Fibroblast of the aortic adventitia (primary cell): ENCODE measurements around the gene RIPK3. TPM values are rescaled to one million over a fixed set of nuclear protein-coding genes. Genes with fewer than 3 reads are reported as not detected.
"Not testable (repeated sequence)": the region's sequence is repeated elsewhere in the genome, so short reads cannot be mapped to it uniquely, and the experiment has no call there.

Source experiments
- DNase-seq: peaks from one replicate; pipeline ENCODE4 v3.0.0-alpha.2; 2010; ENCODE audit warnings: low read depth
- H3K4me3 ChIP-seq: 2 replicates; pipeline ENCODE4 v1.5.1; 2011; ENCODE audit warnings: low read depth, mild to moderate bottlenecking, control low read depth, low read length, moderate library complexity
- CTCF ChIP-seq: IDR thresholded peaks from 2 replicates; pipeline ENCODE4 v1.5.1; 2011; ENCODE audit warnings: mild to moderate bottlenecking, low read length, control low read depth, inconsistent platforms; ENCODE audit not compliant: insufficient read depth
- total RNA-seq: library from RNA; depleted of rRNA; stranded (reverse); fragments of >200 nt; gene quantifications from 2 replicates; pipeline ENCODE4 v1.2.3, GENCODE V29; 2012; ENCODE audit warnings: low replicate concordance

Gene RIPK3
- total RNA-seq, 1 donor, result 0.99 TPM

DNA sequence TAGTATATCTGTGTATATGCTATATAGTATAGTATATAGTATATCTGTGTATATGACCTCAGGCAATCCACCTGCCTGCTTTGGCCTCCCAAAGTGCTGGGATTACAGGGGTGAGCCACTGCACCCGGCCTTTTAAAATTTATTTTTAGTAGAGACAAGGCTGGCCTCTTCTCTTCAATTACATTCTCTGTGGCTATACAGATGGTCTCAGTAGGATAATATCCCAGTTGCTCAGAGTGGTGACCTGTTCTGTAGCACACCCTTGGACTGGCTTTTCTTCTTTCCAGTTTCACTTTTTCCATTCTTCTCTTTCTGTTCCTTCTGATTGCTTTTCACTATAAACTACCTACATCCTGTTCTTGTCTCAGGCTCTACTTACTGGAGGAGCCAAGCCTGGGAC lies 25.1 kb upstream of the RIPK3 start:
- no peak overlapping the region for H3K4me3 ChIP-seq
- no peak for TF ChIP-seq CTCF
- no peak for DNase-seq

GRCh38 chr14:24363401-24363800 lies 23.6 kb upstream of the RIPK3 start:
- DNase-seq, result no peak
- TF ChIP-seq CTCF, result no peak
- no peak overlapping the region for H3K4me3 ChIP-seq

GRCh38 chr14:24362241-24362960 lies 22.6 kb upstream of the RIPK3 start:
- H3K4me3 ChIP-seq, result no peak overlapping the region
- no peak for DNase-seq
- no peak for TF ChIP-seq CTCF

GRCh38 chr14:24361326-24361725 lies 21.5 kb upstream of the RIPK3 start:
- H3K4me3 ChIP-seq, result no peak overlapping the region
- no peak for TF ChIP-seq CTCF
- DNase-seq, result no peak

GRCh38 chr14:24360281-24360680 lies 20.5 kb upstream of the RIPK3 start:
- no peak overlapping the region for H3K4me3 ChIP-seq
- TF ChIP-seq CTCF, result no peak
- DNase-seq, result no peak

DNA sequence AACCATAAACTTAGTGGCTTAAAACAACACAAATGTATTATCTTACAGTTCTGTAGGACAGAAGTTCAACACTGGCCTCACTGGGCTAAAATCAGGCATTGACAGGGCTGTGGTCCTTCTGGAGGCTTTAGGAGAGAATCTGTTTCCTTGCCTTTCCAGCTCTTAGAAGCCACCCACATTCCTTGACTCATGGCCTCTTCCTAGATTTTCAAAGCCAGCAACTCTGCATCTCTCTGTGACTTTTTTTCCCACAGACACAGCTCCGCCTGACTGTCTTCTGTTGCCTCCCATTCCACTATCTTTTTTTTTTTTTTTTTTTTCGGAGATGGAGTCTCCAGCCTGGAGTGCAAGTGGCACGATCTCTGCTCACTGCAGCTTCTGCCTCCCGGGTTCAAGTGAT lies 16.4 kb upstream of the RIPK3 start:
- TF ChIP-seq CTCF, result no peak
- no peak for DNase-seq
- no peak overlapping the region for H3K4me3 ChIP-seq

- no peak for DNase-seq
- no peak for TF ChIP-seq CTCF
- H3K4me3 ChIP-seq, result no peak overlapping the region
These were observed 15.2 kb upstream of the RIPK3 start for GRCh38 chr14:24355009-24355408.

GRCh38 chr14:24354482-24354825 lies 14.7 kb upstream of the RIPK3 start:
- not testable (repeated sequence) for H3K4me3 ChIP-seq, DNase-seq
